AG04449 (cell line): ENCODE data around the gene CBX1.

ENCODE experiments used
- CTCF ChIA-PET: fragments of 350-600 bp; formaldehyde crosslinking; extraction: SDS; loops from one replicate; lab custom pipeline; 2021; ENCODE audit warnings: antibody characterized with exemption; lab: Yijun Ruan, JAX
- POLR2A ChIA-PET: fragments of 400-600, 350-600 bp; formaldehyde crosslinking; extraction: SDS; loops from one replicate; lab custom pipeline; 2020; ENCODE audit warnings: antibody characterized with exemption, inconsistent platforms; lab: Yijun Ruan, JAX
- DNase-seq: peaks from one replicate; pipeline ENCODE4 v3.0.0-alpha.2; 2010; ENCODE audit warnings: low read depth, low spot score
- H3K4me3 ChIP-seq: 2 replicates; pipeline ENCODE4 v1.5.1; 2011; ENCODE audit warnings: low read depth, mild to moderate bottlenecking, control low read depth, low read length
- TF ChIP-seq, protein P1 (sequence below): IDR thresholded peaks from one replicate; pipeline ENCODE4 v1.5.1; 2011; ENCODE audit warnings: mild to moderate bottlenecking, moderate library complexity, low read length, control low read depth, inconsistent platforms; ENCODE audit not compliant: insufficient read depth; ENCODE audit errors: missing control alignments

Gene CBX1

DNA sequence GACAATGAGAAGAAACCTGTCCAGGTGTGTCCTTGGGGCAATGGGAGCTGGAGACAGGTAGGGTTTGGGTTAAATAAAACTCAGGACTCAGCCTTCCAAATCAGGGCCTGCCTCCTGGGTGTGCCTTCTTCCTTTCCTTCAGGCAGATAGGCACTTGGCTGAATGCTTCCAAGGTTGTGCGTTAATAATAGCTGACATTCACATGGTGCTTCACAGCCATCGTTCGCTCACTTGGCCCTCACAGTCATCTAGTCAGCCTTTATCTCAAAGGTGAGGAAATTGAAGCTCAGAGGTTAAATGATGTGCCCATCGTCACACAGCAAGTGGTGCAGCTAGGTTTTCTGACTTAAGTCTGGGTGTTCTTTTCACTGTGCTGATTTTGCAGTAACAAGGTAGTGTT is 43.7 kb downstream of the CBX1 start:
- POLR2A ChIA-PET: interaction anchor here (1.3 kb wide), 1 partner anchor 10 kb away, joined by 4 read pairs; no protein-coding TSS in a partner anchor

DNA sequence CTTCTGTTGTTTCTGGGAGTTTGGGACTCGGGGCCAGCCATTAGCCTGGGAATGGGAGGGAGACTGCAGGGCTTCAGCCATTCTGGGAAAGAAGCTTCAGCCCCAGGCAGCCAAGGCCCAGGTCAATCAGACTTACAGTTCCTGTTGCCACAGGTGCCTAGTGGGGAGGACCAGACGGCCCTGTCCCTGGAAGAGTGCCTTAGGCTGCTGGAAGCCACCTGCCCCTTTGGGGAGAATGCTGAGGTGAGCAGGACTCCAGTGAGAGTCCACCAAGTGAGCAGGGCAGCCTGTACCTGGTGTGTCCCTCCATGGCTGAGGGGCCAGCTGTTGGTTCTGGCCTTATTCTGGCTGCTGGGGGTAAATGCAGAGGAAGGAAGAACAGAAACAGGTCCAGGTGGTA is 44.4 kb downstream of the CBX1 start:
- TF ChIP-seq, protein P1, sequence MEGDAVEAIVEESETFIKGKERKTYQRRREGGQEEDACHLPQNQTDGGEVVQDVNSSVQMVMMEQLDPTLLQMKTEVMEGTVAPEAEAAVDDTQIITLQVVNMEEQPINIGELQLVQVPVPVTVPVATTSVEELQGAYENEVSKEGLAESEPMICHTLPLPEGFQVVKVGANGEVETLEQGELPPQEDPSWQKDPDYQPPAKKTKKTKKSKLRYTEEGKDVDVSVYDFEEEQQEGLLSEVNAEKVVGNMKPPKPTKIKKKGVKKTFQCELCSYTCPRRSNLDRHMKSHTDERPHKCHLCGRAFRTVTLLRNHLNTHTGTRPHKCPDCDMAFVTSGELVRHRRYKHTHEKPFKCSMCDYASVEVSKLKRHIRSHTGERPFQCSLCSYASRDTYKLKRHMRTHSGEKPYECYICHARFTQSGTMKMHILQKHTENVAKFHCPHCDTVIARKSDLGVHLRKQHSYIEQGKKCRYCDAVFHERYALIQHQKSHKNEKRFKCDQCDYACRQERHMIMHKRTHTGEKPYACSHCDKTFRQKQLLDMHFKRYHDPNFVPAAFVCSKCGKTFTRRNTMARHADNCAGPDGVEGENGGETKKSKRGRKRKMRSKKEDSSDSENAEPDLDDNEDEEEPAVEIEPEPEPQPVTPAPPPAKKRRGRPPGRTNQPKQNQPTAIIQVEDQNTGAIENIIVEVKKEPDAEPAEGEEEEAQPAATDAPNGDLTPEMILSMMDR: no peak
- CTCF ChIA-PET: interaction anchor here (1.0 to 8.4 kb wide), 5 partner anchors 17 to 30 kb away, joined by 3 to 42 read pairs (median 25); no protein-coding TSS in a partner anchor
- DNase-seq: no peak
- H3K4me3 ChIP-seq: no peak overlapping the region
- POLR2A ChIA-PET: no interaction called here

More for the DNA sequence above, 43.7 kb downstream of the CBX1 start:
- H3K4me3 ChIP-seq: no peak overlapping the region
- no peak for DNase-seq
- CTCF ChIA-PET: interaction anchor here (1.1 to 8.4 kb wide), 7 partner anchors 8 to 75 kb away, joined by 3 to 42 read pairs (median 14); no protein-coding TSS in a partner anchor
- TF ChIP-seq, protein P1: no peak

DNA sequence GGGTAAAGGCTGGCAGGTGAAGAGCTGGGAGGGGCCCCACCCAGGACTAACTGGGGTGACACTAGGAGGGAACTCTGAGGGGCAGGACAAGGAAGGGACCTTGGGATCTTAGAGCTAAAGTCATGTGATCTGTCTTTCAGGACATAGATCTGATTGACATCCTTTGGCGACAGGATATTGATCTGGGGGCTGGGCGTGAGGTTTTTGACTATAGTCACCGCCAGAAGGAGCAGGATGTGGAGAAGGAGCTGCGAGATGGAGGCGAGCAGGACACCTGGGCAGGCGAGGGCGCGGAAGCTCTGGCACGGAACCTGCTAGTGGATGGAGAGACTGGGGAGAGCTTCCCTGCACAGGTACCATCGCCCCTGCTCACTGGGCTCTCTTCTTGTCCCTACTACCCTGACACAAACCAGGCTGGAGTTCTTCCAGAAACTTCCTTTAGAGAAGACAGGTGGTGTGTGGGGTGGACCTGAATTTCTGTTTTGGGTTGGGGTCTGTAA is 45.0 kb downstream of the CBX1 start:
- ChIA-PET POLR2A (interaction anchor here (2.5 to 3.4 kb wide), 2 partner anchors 12 to 30 kb away, joined by 10 to 18 read pairs; no protein-coding TSS in a partner anchor), CTCF (interaction anchor here (1.0 to 8.4 kb wide), 5 partner anchors 18 to 30 kb away, joined by 3 to 42 read pairs (median 25); no protein-coding TSS in a partner anchor)
- H3K4me3 ChIP-seq: no peak overlapping the region
- TF ChIP-seq, protein P1: no peak
- no peak for DNase-seq

DNA sequence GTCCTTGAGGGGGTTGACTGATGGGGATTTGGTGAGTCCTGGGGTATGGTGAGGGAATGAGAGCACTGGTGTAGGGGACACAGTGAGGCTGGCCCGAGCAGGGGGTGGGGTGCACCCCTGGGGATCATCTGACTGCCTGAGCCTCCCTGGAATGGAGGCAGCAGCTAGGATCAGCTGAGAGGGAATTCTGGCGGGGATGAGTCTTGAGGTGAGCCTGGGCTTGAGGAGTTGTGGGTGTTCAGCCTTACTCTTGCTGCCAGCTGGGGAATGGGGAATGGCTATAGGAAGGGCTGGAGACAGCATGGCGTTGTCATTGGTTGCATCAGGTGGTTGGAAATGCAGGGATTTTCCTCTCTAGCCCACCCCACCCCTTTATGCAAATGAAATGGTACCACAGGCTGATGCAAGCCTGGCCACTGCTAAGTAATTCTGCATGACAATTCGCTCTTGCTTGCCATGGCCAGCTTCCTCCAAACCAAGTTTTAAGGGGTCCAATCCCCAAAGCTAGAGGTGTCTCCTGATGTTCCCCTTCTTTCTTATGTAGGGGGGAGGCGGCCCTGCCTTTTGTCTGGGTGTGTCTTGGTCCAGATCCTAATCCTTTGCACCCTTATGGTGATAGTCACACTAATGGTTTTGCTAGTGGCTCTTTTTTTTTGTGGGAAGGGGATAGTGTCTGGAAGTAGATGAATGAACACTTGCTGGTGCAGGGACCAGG is 45.6 kb downstream of the CBX1 start:
- TF ChIP-seq, protein P1: no peak
- DNase-seq: peak; percentile 79
- ChIA-PET CTCF (interaction anchor here (1.1 to 8.4 kb wide), 6 partner anchors 10 to 29 kb away, joined by 3 to 42 read pairs (median 20); no protein-coding TSS in a partner anchor), POLR2A (interaction anchor here (0.9 to 3.4 kb wide), 3 partner anchors 13 to 117 kb away, joined by 3 to 18 read pairs (median 10); no protein-coding TSS in a partner anchor)
- no peak overlapping the region for H3K4me3 ChIP-seq

DNA sequence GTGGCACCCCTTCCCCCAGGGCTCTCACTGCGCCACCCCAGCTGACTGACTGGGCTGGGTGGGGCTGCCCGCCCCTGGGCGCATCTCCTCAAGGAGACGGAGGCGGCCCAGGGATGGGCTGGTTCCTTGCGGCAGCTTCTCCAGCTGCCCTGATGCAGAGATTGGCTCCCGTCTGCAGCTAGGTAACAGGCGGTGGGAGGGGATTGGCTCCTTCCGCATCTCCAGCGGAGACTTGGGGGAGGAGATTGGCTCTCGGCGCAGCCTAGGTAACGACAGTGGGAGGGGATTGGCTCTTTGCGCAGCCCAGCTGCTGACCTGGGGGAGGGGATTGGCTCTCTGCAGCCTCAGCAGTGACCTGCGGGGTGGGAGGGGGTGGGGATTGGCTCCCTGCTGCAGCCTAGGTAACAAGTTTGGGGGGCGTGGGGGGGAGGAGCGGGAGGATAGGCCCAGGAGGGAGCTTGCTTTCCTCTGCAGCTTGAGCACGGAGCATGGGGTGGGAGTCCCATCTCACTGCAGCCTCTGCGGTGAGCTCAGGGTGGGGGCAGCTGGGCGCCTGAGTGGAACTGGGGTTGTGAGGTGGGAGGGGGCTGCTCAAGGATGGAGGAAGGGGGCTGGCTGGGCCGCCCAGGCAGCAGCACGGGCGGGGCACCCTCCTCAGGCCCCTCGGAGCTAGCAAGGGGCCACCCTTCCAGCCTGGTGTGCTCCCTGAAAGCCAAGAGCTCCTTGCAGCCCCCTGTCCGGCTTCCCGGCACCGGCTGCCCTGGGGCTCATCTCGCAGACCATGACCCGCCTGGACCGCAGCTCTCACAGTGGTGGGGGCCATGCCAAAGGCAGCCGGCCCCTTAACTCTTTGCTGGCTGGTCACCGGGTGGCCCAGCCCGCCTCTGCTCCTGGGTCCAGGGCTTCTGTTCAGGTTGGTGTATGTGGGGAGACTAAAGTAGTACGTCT is 46.8 kb downstream of the CBX1 start:
- no peak for DNase-seq
- H3K4me3 ChIP-seq: peak overlapping the region; percentile 15
- CTCF ChIA-PET: interaction anchor here (1.1 to 8.4 kb wide), 5 partner anchors 11 to 28 kb away, joined by 3 to 42 read pairs (median 14); no protein-coding TSS in a partner anchor

More for the DNA sequence above, 46.8 kb downstream of the CBX1 start:
- TF ChIP-seq, protein P1: no peak
- POLR2A ChIA-PET: interaction anchor here (2.5 to 3.4 kb wide), 2 partner anchors 14 to 28 kb away, joined by 10 to 18 read pairs; no protein-coding TSS in a partner anchor
